ENCODE data around the gene STIM2.

Gene STIM2

GRCh38 chr4:26900765-26901164 is 40.1 kb downstream of the STIM2 start:
- no peak overlapping the region for H3K23ac ChIP-seq (ENCODE audit: low read length in 2 of 2)
- no peak overlapping the region for H3K4ac ChIP-seq (ENCODE audit: low read depth in 1 of 2, low read length in 2 of 2)
- no peaks in the 10 kb centered on the region for H3K4me1 ChIP-seq (ENCODE audit: control insufficient read depth, insufficient read depth, low read depth, low read length)
- 80% methylated on average over 1 of the region's 2 CpGs for WGBS
- H3K9me3 ChIP-seq (ENCODE audit: control insufficient read depth, low read length): no peaks in the 10 kb centered on the region
- H2AK5ac ChIP-seq (ENCODE audit: low read length, severe bottlenecking): no peak overlapping the region
- peaks cover 20% of the 10 kb centered on the region for H3K79me1 ChIP-seq (replicated peaks; ENCODE audit: low read length, poor library complexity, severe bottlenecking)
- no peak overlapping the region for H3K9ac ChIP-seq (ENCODE audit: low read length)
- no peak overlapping the region for H3K27ac ChIP-seq (ENCODE audit: low read length, poor library complexity, severe bottlenecking)
- no peak overlapping the region for H4K91ac ChIP-seq (ENCODE audit: low read length)
- H3K27me3 ChIP-seq (ENCODE audit: control insufficient read depth in 1 of 2, insufficient read depth in 1 of 2, low read length in 2 of 2): no peaks in the 10 kb centered on the region
- no peak overlapping the region for H2BK15ac ChIP-seq (ENCODE audit: low read depth, poor library complexity, severe bottlenecking)
- H3K36me3 ChIP-seq (ENCODE audit: control insufficient read depth in 1 of 2, insufficient read depth in 2 of 2, low read depth in 1 of 2, low read length in 2 of 2): no peaks in the 10 kb centered on the region
- H3K4me3 ChIP-seq (ENCODE audit: insufficient read depth in 1 of 2, low read depth in 1 of 2, low read length in 2 of 2): no peak overlapping the region
- H3K4me2 ChIP-seq (ENCODE audit: low read length, poor library complexity, severe bottlenecking): no peak overlapping the region
- no peak overlapping the region for H3K18ac ChIP-seq (ENCODE audit: low read depth in 1 of 2, low read length in 2 of 2)
- DNase-seq: no peak
- H2AFZ ChIP-seq (ENCODE audit: low read depth, low read length): no peak overlapping the region
- H2BK120ac ChIP-seq (ENCODE audit: low read depth, low read length): no peak overlapping the region
- H2BK12ac ChIP-seq (ENCODE audit: low read length in 2 of 2): no peak overlapping the region
- H4K8ac ChIP-seq (ENCODE audit: low read length): no peak overlapping the region
- no peak overlapping the region for H3K14ac ChIP-seq (ENCODE audit: low read length in 2 of 2)
- no peak overlapping the region for H2BK5ac ChIP-seq (ENCODE audit: low read depth, low read length, poor library complexity, severe bottlenecking)

DNA sequence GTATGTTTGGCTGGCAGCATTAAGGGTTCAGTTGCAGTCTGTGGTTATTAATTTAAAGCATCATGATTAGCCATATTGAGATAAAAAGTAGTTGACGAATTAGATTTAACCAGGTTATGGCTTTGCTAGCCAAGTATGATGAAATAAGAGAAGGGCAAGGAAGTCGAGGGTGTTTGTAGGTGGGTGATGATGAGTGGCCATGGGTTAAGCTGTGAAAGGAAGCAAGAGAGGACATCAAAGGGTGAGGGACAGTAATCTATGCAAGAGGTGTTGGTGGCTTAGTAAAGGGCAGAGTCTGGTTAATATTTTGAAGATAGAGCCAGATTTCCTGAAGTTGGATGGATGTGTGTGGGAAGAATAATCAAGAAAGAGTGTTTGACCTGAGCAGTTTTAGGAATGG is 44.5 kb downstream of the STIM2 start:
- Histone ChIP-seq H2AK5ac (ENCODE audit: low read length, severe bottlenecking) (no peak overlapping the region), H3K4me2 (ENCODE audit: low read length, poor library complexity, severe bottlenecking) (no peak overlapping the region), H3K79me1 (replicated peaks; ENCODE audit: low read length, poor library complexity, severe bottlenecking) (peaks cover 19% of the 10 kb centered on the region), H3K27me3 (ENCODE audit: control insufficient read depth in 1 of 2, insufficient read depth in 1 of 2, low read length in 2 of 2) (no peaks in the 10 kb centered on the region), H3K4me3 (ENCODE audit: insufficient read depth in 1 of 2, low read depth in 1 of 2, low read length in 2 of 2) (no peak overlapping the region), H2BK12ac (ENCODE audit: low read length in 2 of 2) (no peak overlapping the region), H3K14ac (ENCODE audit: low read length in 2 of 2) (no peak overlapping the region), H4K91ac (ENCODE audit: low read length) (no peak overlapping the region), H3K4ac (ENCODE audit: low read depth in 1 of 2, low read length in 2 of 2) (no peak overlapping the region), H2BK5ac (ENCODE audit: low read depth, low read length, poor library complexity, severe bottlenecking) (no peak overlapping the region), H3K4me1 (ENCODE audit: control insufficient read depth, insufficient read depth, low read depth, low read length) (no peaks in the 10 kb centered on the region), H3K27ac (ENCODE audit: low read length, poor library complexity, severe bottlenecking) (no peak overlapping the region), H2BK15ac (ENCODE audit: low read depth, poor library complexity, severe bottlenecking) (no peak overlapping the region), H3K9me3 (ENCODE audit: control insufficient read depth, low read length) (no peaks in the 10 kb centered on the region), H3K23ac (ENCODE audit: low read length in 2 of 2) (no peak overlapping the region), H3K9ac (ENCODE audit: low read length) (no peak overlapping the region), H3K36me3 (ENCODE audit: control insufficient read depth in 1 of 2, insufficient read depth in 2 of 2, low read depth in 1 of 2, low read length in 2 of 2) (no peaks in the 10 kb centered on the region), H4K8ac (ENCODE audit: low read length) (no peak overlapping the region), H2BK120ac (ENCODE audit: low read depth, low read length) (no peak overlapping the region), H3K18ac (ENCODE audit: low read depth in 1 of 2, low read length in 2 of 2) (no peak overlapping the region), H2AFZ (ENCODE audit: low read depth, low read length) (no peak overlapping the region)
- no peak for DNase-seq
- WGBS: 83% methylated on average over 2 of the region's 2 CpGs

- no peaks in the 10 kb centered on the region for H3K36me3 ChIP-seq (ENCODE audit: control insufficient read depth in 1 of 2, insufficient read depth in 2 of 2, low read depth in 1 of 2, low read length in 2 of 2)
- H3K79me1 ChIP-seq (replicated peaks; ENCODE audit: low read length, poor library complexity, severe bottlenecking): peaks cover 16% of the 10 kb centered on the region
- H2BK15ac ChIP-seq (ENCODE audit: low read depth, poor library complexity, severe bottlenecking): no peak overlapping the region
- no peak overlapping the region for H3K4ac ChIP-seq (ENCODE audit: low read depth in 1 of 2, low read length in 2 of 2)
- H3K4me1 ChIP-seq (ENCODE audit: control insufficient read depth, insufficient read depth, low read depth, low read length): no peaks in the 10 kb centered on the region
- no peak overlapping the region for H2AFZ ChIP-seq (ENCODE audit: low read depth, low read length)
- no peak overlapping the region for H2BK12ac ChIP-seq (ENCODE audit: low read length in 2 of 2)
- H3K9ac ChIP-seq (ENCODE audit: low read length): no peak overlapping the region
- H3K4me2 ChIP-seq (ENCODE audit: low read length, poor library complexity, severe bottlenecking): no peak overlapping the region
- H4K8ac ChIP-seq (ENCODE audit: low read length): no peak overlapping the region
- no peak for DNase-seq
- H3K23ac ChIP-seq (ENCODE audit: low read length in 2 of 2): no peak overlapping the region
- no peak overlapping the region for H2BK5ac ChIP-seq (ENCODE audit: low read depth, low read length, poor library complexity, severe bottlenecking)
- H3K18ac ChIP-seq (ENCODE audit: low read depth in 1 of 2, low read length in 2 of 2): no peak overlapping the region
- H4K91ac ChIP-seq (ENCODE audit: low read length): no peak overlapping the region
- H2AK5ac ChIP-seq (ENCODE audit: low read length, severe bottlenecking): no peak overlapping the region
- no peaks in the 10 kb centered on the region for H3K27me3 ChIP-seq (ENCODE audit: control insufficient read depth in 1 of 2, insufficient read depth in 1 of 2, low read length in 2 of 2)
- H3K27ac ChIP-seq (ENCODE audit: low read length, poor library complexity, severe bottlenecking): no peak overlapping the region
- WGBS: 97% methylated on average over 6 of the region's 7 CpGs
- H3K14ac ChIP-seq (ENCODE audit: low read length in 2 of 2): no peak overlapping the region
- H3K9me3 ChIP-seq (ENCODE audit: control insufficient read depth, low read length): no peaks in the 10 kb centered on the region
- H2BK120ac ChIP-seq (ENCODE audit: low read depth, low read length): no peak overlapping the region
- H3K4me3 ChIP-seq (ENCODE audit: insufficient read depth in 1 of 2, low read depth in 1 of 2, low read length in 2 of 2): no peak overlapping the region
Measured at GRCh38 chr4:26907731-26908599, 47.3 kb downstream of the STIM2 start.

GRCh38 chr4:26909369-26909768 is 48.7 kb downstream of the STIM2 start:
- Histone ChIP-seq H2BK5ac (ENCODE audit: low read depth, low read length, poor library complexity, severe bottlenecking) (no peak overlapping the region), H3K79me1 (replicated peaks; ENCODE audit: low read length, poor library complexity, severe bottlenecking) (peaks cover 14% of the 10 kb centered on the region), H3K9ac (ENCODE audit: low read length) (no peak overlapping the region), H3K27ac (ENCODE audit: low read length, poor library complexity, severe bottlenecking) (no peak overlapping the region), H3K4me1 (ENCODE audit: control insufficient read depth, insufficient read depth, low read depth, low read length) (no peaks in the 10 kb centered on the region), H2BK12ac (ENCODE audit: low read length in 2 of 2) (no peak overlapping the region), H2BK15ac (ENCODE audit: low read depth, poor library complexity, severe bottlenecking) (no peak overlapping the region), H3K18ac (ENCODE audit: low read depth in 1 of 2, low read length in 2 of 2) (no peak overlapping the region), H3K27me3 (ENCODE audit: control insufficient read depth in 1 of 2, insufficient read depth in 1 of 2, low read length in 2 of 2) (no peaks in the 10 kb centered on the region), H2AFZ (ENCODE audit: low read depth, low read length) (no peak overlapping the region), H3K4me3 (ENCODE audit: insufficient read depth in 1 of 2, low read depth in 1 of 2, low read length in 2 of 2) (no peak overlapping the region), H3K23ac (ENCODE audit: low read length in 2 of 2) (no peak overlapping the region), H3K14ac (ENCODE audit: low read length in 2 of 2) (no peak overlapping the region), H2AK5ac (ENCODE audit: low read length, severe bottlenecking) (no peak overlapping the region), H4K91ac (ENCODE audit: low read length) (no peak overlapping the region), H3K4ac (ENCODE audit: low read depth in 1 of 2, low read length in 2 of 2) (no peak overlapping the region), H3K9me3 (ENCODE audit: control insufficient read depth, low read length) (no peaks in the 10 kb centered on the region), H3K4me2 (ENCODE audit: low read length, poor library complexity, severe bottlenecking) (no peak overlapping the region), H4K8ac (ENCODE audit: low read length) (no peak overlapping the region), H3K36me3 (ENCODE audit: control insufficient read depth in 1 of 2, insufficient read depth in 2 of 2, low read depth in 1 of 2, low read length in 2 of 2) (no peaks in the 10 kb centered on the region), H2BK120ac (ENCODE audit: low read depth, low read length) (no peak overlapping the region)
- WGBS: 100% methylated on average over 4 of the region's 5 CpGs
- DNase-seq: no peak

All from mesenchymal stem cell (in vitro differentiated cells and primary cell).